ENCODE data around the gene MGAT4A. TPM values are rescaled to one million over a fixed set of nuclear protein-coding genes. Genes with fewer than 3 reads are reported as not detected.

The MGAT4A gene
- total RNA-seq, 4 donors from 2014 or later = 6.4 to 13.8 (median 11.7) TPM

DNA sequence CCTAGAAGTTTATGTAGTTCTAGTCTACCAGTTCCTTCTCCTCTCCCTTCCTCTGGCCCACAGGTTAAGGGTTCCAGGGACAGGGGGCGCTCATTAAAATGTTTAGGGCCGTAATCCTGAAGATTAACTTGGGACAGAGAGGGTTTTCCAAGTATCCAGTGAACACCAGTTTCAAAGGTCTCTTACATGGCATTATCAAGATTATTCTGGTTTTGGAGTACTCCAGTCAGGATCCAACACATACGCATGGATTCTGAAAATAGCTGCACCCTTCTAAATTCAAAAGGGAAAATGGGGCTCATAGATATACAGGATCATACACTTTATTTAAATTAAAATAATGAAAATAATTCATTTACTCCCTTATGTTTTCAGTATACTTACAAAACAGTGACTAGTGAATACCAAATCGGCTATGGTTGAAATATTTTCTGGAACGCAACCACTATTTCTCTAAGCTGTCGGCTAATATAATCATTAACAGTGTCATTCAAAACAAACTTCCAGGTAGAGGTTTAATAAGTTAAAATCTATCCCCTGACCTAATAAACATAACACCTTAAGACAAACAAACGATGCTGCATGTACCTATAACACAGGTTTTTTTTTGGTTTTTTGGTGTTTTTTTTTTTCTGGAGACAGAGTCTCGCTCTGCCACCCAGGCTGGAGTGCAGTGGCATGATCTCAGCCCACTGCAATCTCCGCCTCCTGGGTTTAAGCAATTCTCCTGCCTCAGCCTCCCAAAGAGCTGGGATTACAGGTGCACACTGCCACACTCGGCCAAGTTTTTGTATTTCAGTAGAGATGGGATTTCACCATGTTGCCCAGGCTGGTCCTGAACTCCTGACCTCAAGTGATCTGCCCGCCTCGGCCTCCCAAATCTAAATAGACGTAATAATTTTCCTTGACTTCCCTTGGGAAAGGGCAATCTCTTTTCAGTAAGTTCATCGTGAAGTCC is 44.7 kb downstream of the MGAT4A start:
- Histone ChIP-seq H3K27ac (no peak overlapping the region), H3K27me3 (no peaks in the 10 kb centered on the region), H3K4me3 (no peak overlapping the region), H3K4me1 (no peaks in the 10 kb centered on the region), H3K9me3 (no peaks in the 10 kb centered on the region), H3K36me3 (no peaks in the 10 kb centered on the region)
- 96% methylated on average over 14 of the region's 14 CpGs for WGBS
- no peak for TF ChIP-seq POLR2A (IDR thresholded peaks at IDR 0.05)
- no peak for TF ChIP-seq POLR2AphosphoS5 (IDR thresholded peaks at IDR 0.05)
- no peak for TF ChIP-seq CTCF (IDR thresholded peaks at IDR 0.05)
- DNase-seq (ENCODE audit: low spot score in 2 of 2) = no peak

DNA sequence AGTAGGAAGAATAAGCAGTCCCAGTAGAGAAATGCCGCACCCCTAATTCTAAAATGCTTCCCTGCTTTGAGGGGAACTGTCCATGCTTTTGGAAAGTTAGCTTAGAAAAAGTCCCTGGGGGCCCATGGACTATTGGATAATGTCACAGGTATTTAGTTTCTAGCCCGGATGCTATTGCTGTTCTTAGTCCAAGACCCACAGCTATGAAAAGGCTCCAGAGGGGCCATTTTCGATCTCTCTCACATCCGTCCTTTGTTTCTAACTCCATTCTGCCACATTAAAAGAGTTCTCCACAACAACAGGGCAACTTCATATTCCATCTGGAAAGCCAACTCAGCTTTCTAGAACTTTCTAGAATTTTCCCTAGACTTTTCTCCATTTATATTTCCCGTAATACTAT is 47.2 kb downstream of the MGAT4A start:
- Histone ChIP-seq H3K4me3 (no peak overlapping the region), H3K9me3 (no peaks in the 10 kb centered on the region), H3K27me3 (no peaks in the 10 kb centered on the region), H3K27ac (no peak overlapping the region), H3K36me3 (no peaks in the 10 kb centered on the region), H3K4me1 (no peaks in the 10 kb centered on the region)
- no peak for TF ChIP-seq POLR2A (IDR thresholded peaks at IDR 0.05)
- no peak for DNase-seq (ENCODE audit: low spot score in 2 of 2)
- 78% methylated on average over 5 of the region's 5 CpGs for WGBS

DNA sequence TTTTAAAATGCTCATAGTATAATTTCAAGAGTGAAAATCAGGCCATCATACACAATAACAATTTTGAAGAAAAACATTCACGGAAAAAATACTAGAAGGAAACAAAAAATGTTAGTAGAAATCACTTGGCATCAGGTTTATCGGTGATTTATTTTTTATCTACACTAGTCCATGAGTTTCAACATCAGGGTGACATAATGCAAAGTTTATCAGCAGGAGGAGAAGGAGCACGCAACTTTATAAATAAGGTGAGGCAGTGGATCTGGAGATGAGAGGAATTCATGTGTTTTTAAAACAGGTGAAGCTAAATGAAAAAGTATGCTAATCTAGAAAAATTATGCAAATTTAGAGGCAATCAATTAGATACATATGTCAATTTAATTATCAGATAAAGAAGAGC is 54.2 kb downstream of the MGAT4A start:
- H3K27me3 ChIP-seq = no peaks in the 10 kb centered on the region
- no peak for TF ChIP-seq EP300 (IDR thresholded peaks at IDR 0.05)
- TF ChIP-seq CTCF (IDR thresholded peaks at IDR 0.05) = no peak
- TF ChIP-seq POLR2AphosphoS5 (IDR thresholded peaks at IDR 0.05) = no peak
- no peak for TF ChIP-seq POLR2A (IDR thresholded peaks at IDR 0.05)
- 94% methylated on average over 3 of the region's 3 CpGs for WGBS

GRCh38 chr2:98674233-98674964 is 56.5 kb downstream of the MGAT4A start:
- Histone ChIP-seq H3K4me1 (no peaks in the 10 kb centered on the region), H3K4me3 (no peak overlapping the region), H3K36me3 (peaks cover 18% of the 10 kb centered on the region), H3K27ac (no peak overlapping the region), H3K27me3 (no peaks in the 10 kb centered on the region), H3K9me3 (peaks cover 3% of the 10 kb centered on the region)
- no peak for DNase-seq (ENCODE audit: low spot score in 2 of 2)
- 93% methylated on average over 3 of the region's 3 CpGs for WGBS
- TF ChIP-seq CTCF (IDR thresholded peaks at IDR 0.05) (no peak), POLR2A (IDR thresholded peaks at IDR 0.05) (no peak), POLR2AphosphoS5 (IDR thresholded peaks at IDR 0.05) (no peak), EP300 (IDR thresholded peaks at IDR 0.05) (no peak)

More for the DNA sequence above, 54.2 kb downstream of the MGAT4A start:
- DNase-seq (ENCODE audit: low spot score in 2 of 2) = no peak
- Histone ChIP-seq H3K36me3 (peaks cover 18% of the 10 kb centered on the region), H3K9me3 (peaks cover 3% of the 10 kb centered on the region), H3K27ac (no peak overlapping the region), H3K4me3 (no peak overlapping the region), H3K4me1 (no peaks in the 10 kb centered on the region)

DNA sequence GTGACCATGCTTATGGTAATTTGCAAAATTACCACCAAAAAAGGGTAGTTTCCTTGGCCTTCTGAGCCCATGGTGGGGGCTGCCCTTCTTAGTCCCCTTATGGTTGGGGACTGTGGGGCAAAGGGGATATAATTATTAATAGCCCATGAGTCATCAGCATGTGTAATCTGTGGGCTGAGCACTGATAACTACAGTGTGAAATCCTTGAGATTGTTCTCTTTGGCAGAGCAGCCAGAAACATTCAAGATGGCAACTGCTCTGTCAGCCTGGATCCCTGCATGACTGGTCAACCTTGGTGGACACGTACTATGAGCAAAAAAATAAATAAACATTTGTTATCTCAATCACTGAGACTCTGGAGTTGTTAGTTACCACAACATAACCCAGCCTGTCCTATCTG is 61.3 kb downstream of the MGAT4A start:
- DNase-seq (ENCODE audit: low spot score in 2 of 2) = no peak
- H3K36me3 ChIP-seq = peaks cover 13% of the 10 kb centered on the region
- TF ChIP-seq EP300 (IDR thresholded peaks at IDR 0.05) (no peak), POLR2A (IDR thresholded peaks at IDR 0.05) (no peak), CTCF (IDR thresholded peaks at IDR 0.05) (no peak), POLR2AphosphoS5 (IDR thresholded peaks at IDR 0.05) (no peak)
- 96% methylated on average over 1 of the region's 1 CpG for WGBS
- H3K27me3 ChIP-seq = no peaks in the 10 kb centered on the region
- H3K4me1 ChIP-seq = no peaks in the 10 kb centered on the region
- H3K4me3 ChIP-seq = no peak overlapping the region
- no peak overlapping the region for H3K27ac ChIP-seq
- peaks cover 3% of the 10 kb centered on the region for H3K9me3 ChIP-seq

Measured in suprapubic skin (tissue), 4 donors.